H9 (cell line): ENCODE results near the gene TMEM192. TPM values are rescaled to one million over a fixed set of nuclear protein-coding genes. Genes with fewer than 3 reads are reported as not detected.

Experiments
- DNase-seq: peaks from one replicate; pipeline ENCODE4 v3.0.0-alpha.2; 2017
- H2AFZ ChIP-seq: one replicate; pipeline ENCODE4 v1.6.1; 2013; ENCODE audit warnings: mild to moderate bottlenecking, low read length, control low read depth, moderate library complexity
- H2AK5ac ChIP-seq: 2 replicates; pipeline ENCODE4 v1.6.1; 2013; ENCODE audit warnings: low read length, control low read depth, mixed read lengths; ENCODE audit not compliant: insufficient read length
- H2BK120ac ChIP-seq: one replicate; pipeline ENCODE4 v1.6.1; 2013; ENCODE audit warnings: low read depth, mild to moderate bottlenecking, low read length, control low read depth, inconsistent platforms; ENCODE audit not compliant: poor library complexity, severe bottlenecking
- H2BK12ac ChIP-seq: 2 replicates; pipeline ENCODE4 v1.6.1; 2013; ENCODE audit warnings: low read length, control low read depth, mixed read lengths, low read depth; ENCODE audit not compliant: insufficient read length
- H2BK15ac ChIP-seq: 2 replicates; pipeline ENCODE4 v1.6.1; 2013; ENCODE audit warnings: low read depth, low read length, control low read depth
- H2BK20ac ChIP-seq: one replicate; pipeline ENCODE4 v1.6.1; 2013; ENCODE audit warnings: low read depth, mild to moderate bottlenecking, low read length, control low read depth, inconsistent platforms; ENCODE audit not compliant: poor library complexity, severe bottlenecking
- H2BK5ac ChIP-seq: 2 replicates; pipeline ENCODE4 v1.6.1; 2013; ENCODE audit warnings: low read length, control low read depth, mixed read lengths; ENCODE audit not compliant: insufficient read length
- H3K14ac ChIP-seq: 2 replicates; pipeline ENCODE4 v1.6.1; 2013; ENCODE audit warnings: low read length, control low read depth; ENCODE audit not compliant: insufficient read depth
- H3K18ac ChIP-seq: 2 replicates; pipeline ENCODE4 v1.6.1; 2013; ENCODE audit warnings: low read depth, mild to moderate bottlenecking, mixed read lengths, low read length, control low read depth; ENCODE audit not compliant: insufficient read length
- H3K23ac ChIP-seq: 2 replicates; pipeline ENCODE4 v1.6.1; 2013; ENCODE audit warnings: low read length, control low read depth, mixed read lengths, low read depth; ENCODE audit not compliant: insufficient read length
- H3K23me2 ChIP-seq: 2 replicates; pipeline ENCODE4 v1.6.1; 2013; ENCODE audit warnings: low read depth, mild to moderate bottlenecking, mixed read lengths, low read length, control low read depth; ENCODE audit not compliant: insufficient read length, poor library complexity, severe bottlenecking
- H3K27ac ChIP-seq: 2 replicates; pipeline ENCODE4 v1.5.1; 2013; ENCODE audit warnings: low read length, control low read depth, mixed read lengths, low read depth; ENCODE audit not compliant: insufficient read length
- H3K27me3 ChIP-seq: 2 replicates; pipeline ENCODE4 v1.6.1; 2013; ENCODE audit warnings: low read length, control low read depth, inconsistent platforms; ENCODE audit not compliant: insufficient read depth
- H3K4ac ChIP-seq: 2 replicates; pipeline ENCODE4 v1.6.1; 2013; ENCODE audit warnings: low read depth, mild to moderate bottlenecking, control low read depth, inconsistent platforms, low read length, moderate library complexity
- H3K4me1 ChIP-seq: 2 replicates; pipeline ENCODE4 v1.6.1; 2013; ENCODE audit warnings: low read length, control low read depth, inconsistent platforms; ENCODE audit not compliant: insufficient read depth
- H3K4me2 ChIP-seq: 2 replicates; pipeline ENCODE4 v1.6.1; 2013; ENCODE audit warnings: low read length, control low read depth, mixed read lengths; ENCODE audit not compliant: insufficient read length, insufficient read depth
- H3K56ac ChIP-seq: 2 replicates; pipeline ENCODE4 v1.6.1; 2013; ENCODE audit warnings: low read depth, mild to moderate bottlenecking, mixed read lengths, low read length, control low read depth; ENCODE audit not compliant: insufficient read length
- H3K79me1 ChIP-seq: 2 replicates; pipeline ENCODE4 v1.6.1; 2013; ENCODE audit warnings: low read depth, mild to moderate bottlenecking, moderate library complexity, low read length, control low read depth, inconsistent platforms; ENCODE audit not compliant: insufficient read depth, poor library complexity, severe bottlenecking
- H3K79me2 ChIP-seq: 2 replicates; pipeline ENCODE4 v1.6.1; 2013; ENCODE audit warnings: low read length, control low read depth, inconsistent platforms; ENCODE audit not compliant: insufficient read depth
- H3K9ac ChIP-seq: 2 replicates; pipeline ENCODE4 v1.6.1; 2013; ENCODE audit warnings: low read length, control low read depth, mixed read lengths; ENCODE audit not compliant: insufficient read length; ENCODE audit errors: extremely low read depth
- H3K9me3 ChIP-seq: one replicate; pipeline ENCODE4 v1.6.1; 2013; ENCODE audit warnings: low read depth, low read length, inconsistent platforms; ENCODE audit not compliant: control insufficient read depth
- H3T11ph ChIP-seq: one replicate; pipeline ENCODE4 v1.6.1; 2013; ENCODE audit warnings: mild to moderate bottlenecking, low read length, control low read depth, inconsistent platforms
- H4K20me1 ChIP-seq: one replicate; pipeline ENCODE4 v1.6.1; 2013; ENCODE audit not compliant: control insufficient read depth, insufficient read length, insufficient read depth
- H4K5ac ChIP-seq: 2 replicates; pipeline ENCODE4 v1.6.1; 2013; ENCODE audit warnings: low read depth, mild to moderate bottlenecking, mixed read lengths, low read length, control low read depth; ENCODE audit not compliant: insufficient read length
- H4K8ac ChIP-seq: replicated peaks from 2 replicates; pipeline ENCODE4 v1.6.1; 2013; ENCODE audit warnings: low read length, control low read depth, mixed read lengths, low read depth; ENCODE audit not compliant: insufficient read length
- H4K91ac ChIP-seq: 2 replicates; pipeline ENCODE4 v1.6.1; 2013; ENCODE audit warnings: low read depth, mild to moderate bottlenecking, moderate library complexity, mixed read lengths, low read length, control low read depth; ENCODE audit not compliant: insufficient read length
- H3K27ac Mint-ChIP-seq, 3 experiments: 2 replicates in 2 of 3; 3 replicates in 1 of 3; pipeline ENCODE4 v1.8.0; 2020 to 2021; ENCODE audit warnings: mixed read lengths in 3 of 3, mild to moderate bottlenecking in 1 of 3, moderate library complexity in 1 of 3
- H3K27me3 Mint-ChIP-seq: 2 replicates; pipeline ENCODE4 v1.8.0; 2021; ENCODE audit warnings: low read depth, mild to moderate bottlenecking, moderate library complexity, mixed read lengths
- H3K36me3 Mint-ChIP-seq, 3 experiments: 2 replicates in 2 of 3; 3 replicates in 1 of 3; pipeline ENCODE4 v1.8.0; 2020 to 2021; ENCODE audit warnings: low read depth in 3 of 3, mixed read lengths in 3 of 3; ENCODE audit not compliant: insufficient read depth in 1 of 3
- H3K4me1 Mint-ChIP-seq, 2 experiments: 2 replicates each; pipeline ENCODE4 v1.8.0; 2020; ENCODE audit warnings: mixed read lengths in 2 of 2
- H3K4me3 Mint-ChIP-seq, 2 experiments: 2 replicates in 1 of 2; 3 replicates in 1 of 2; pipeline ENCODE4 v1.8.0; 2020 to 2021; ENCODE audit warnings: mild to moderate bottlenecking in 2 of 2, mixed read lengths in 2 of 2, moderate library complexity in 1 of 2
- H3K9me3 Mint-ChIP-seq, 2 experiments: 2 replicates in 1 of 2; 3 replicates in 1 of 2; pipeline ENCODE4 v1.8.0; 2020; ENCODE audit warnings: mild to moderate bottlenecking in 2 of 2, mixed read lengths in 2 of 2, moderate library complexity in 1 of 2
- CTCF ChIP-seq: fragments of 200-600 bp; sonication (generic); conservative IDR thresholded peaks from 3 replicates; pipeline ENCODE4 v1.8.0; 2021; ENCODE audit warnings: antibody characterized with exemption, mild to moderate bottlenecking
- total RNA-seq: library from RNA; stranded (reverse); gene quantifications from 2 replicates; pipeline ENCODE4 v1.2.1, GENCODE V29; 2021

TMEM192 gene
- total RNA-seq, 1 experiment from 2014 or later: 8.3 TPM

GRCh38 chr4:165137205-165137604 lies 24.5 kb upstream of the TMEM192 start:
- Histone ChIP-seq H2BK12ac (no peak overlapping the region), H3K4me2 (no peak overlapping the region), H2AFZ (no peak overlapping the region), H2BK120ac (no peak overlapping the region), H2AK5ac (no peak overlapping the region), H3K79me2 (no peaks in the 10 kb centered on the region), H4K8ac (no peak overlapping the region), H3K4ac (no peak overlapping the region), H3K27ac (no peak overlapping the region), H4K5ac (no peak overlapping the region), H2BK15ac (no peak overlapping the region), H4K20me1 (no peaks in the 10 kb centered on the region), H3K14ac (no peak overlapping the region), H3K18ac (no peak overlapping the region), H3K9ac (no peak overlapping the region), H2BK20ac (no peak overlapping the region), H3K9me3 (no peaks in the 10 kb centered on the region), H3K79me1 (no peaks in the 10 kb centered on the region), H3K23ac (no peak overlapping the region), H3K27me3 (no peaks in the 10 kb centered on the region), H3K23me2 (no peaks in the 10 kb centered on the region), H4K91ac (no peak overlapping the region), H3K56ac (no peak overlapping the region), H3K4me1 (no peaks in the 10 kb centered on the region), H2BK5ac (no peak overlapping the region), H3T11ph (no peak overlapping the region)
- Mint-ChIP-seq H3K4me1 (no peaks in the 10 kb centered on the region), H3K27me3 (no peaks in the 10 kb centered on the region; the same call in 1 of the 2 replicates), H3K9me3 (peaks cover 0 to 9% of the 10 kb centered on the region in 2 experiments; a peak in 2 of 5 replicates), H3K27ac (no peak overlapping the region), H3K4me3 (no peak overlapping the region), H3K36me3 (no peaks in the 10 kb centered on the region)
- no peak for DNase-seq
- no peak for TF ChIP-seq CTCF
